H1 (cell line): ENCODE measurements around the gene SP7. TPM values are rescaled to one million over a fixed set of nuclear protein-coding genes. Genes with fewer than 3 reads are reported as not detected.

Experiments used
- EGR1 ChIP-seq: IDR thresholded peaks from 2 replicates; pipeline ENCODE4 v1.6.1; 2011; ENCODE audit warnings: low read depth, low read length, borderline replicate concordance
- TAF7 ChIP-seq: optimal IDR thresholded peaks from 2 replicates; pipeline ENCODE3; 2011; ENCODE audit warnings: low read depth, mild to moderate bottlenecking, inconsistent platforms, low read length, moderate library complexity, borderline replicate concordance
- TBP ChIP-seq: IDR thresholded peaks from 2 replicates; pipeline ENCODE4 v1.6.1; 2011; ENCODE audit warnings: low read depth, low read length, improper control_type of control experiment
- polyA plus RNA-seq, 7 experiments: library from polyadenylated mRNA; depleted of rRNA in 3 of 7; stranded (reverse) in 5 of 7; unstranded in 2 of 7; fragments of >200 nt in 5 of 7; fragments of 200-250 nt in 2 of 7; gene quantifications; 1 replicate in 5 of 7; 2 replicates in 1 of 7; 4 replicates in 1 of 7; pipeline versions ENCODE4 v1.2.1 to v1.2.3, GENCODE V29; 2011 to 2013; ENCODE audit warnings: missing spikeins in 2 of 7, mixed read lengths in 2 of 7
- total RNA-seq: library from RNA; stranded (reverse); fragmentation: NEBNext Ultra II Directional; extraction: Animal tissue kit (Norgen Biotek cat#: 25700); gene quantifications from 2 replicates; pipeline ENCODE4 v1.2.1, GENCODE V29; 2021

SP7 gene
- total and polyA plus RNA-seq, 2 of the 8 experiments (the other 6 are each of a cell fraction or from before 2014, with no cell fraction given), result 0.12 to 0.13 TPM

DNA sequence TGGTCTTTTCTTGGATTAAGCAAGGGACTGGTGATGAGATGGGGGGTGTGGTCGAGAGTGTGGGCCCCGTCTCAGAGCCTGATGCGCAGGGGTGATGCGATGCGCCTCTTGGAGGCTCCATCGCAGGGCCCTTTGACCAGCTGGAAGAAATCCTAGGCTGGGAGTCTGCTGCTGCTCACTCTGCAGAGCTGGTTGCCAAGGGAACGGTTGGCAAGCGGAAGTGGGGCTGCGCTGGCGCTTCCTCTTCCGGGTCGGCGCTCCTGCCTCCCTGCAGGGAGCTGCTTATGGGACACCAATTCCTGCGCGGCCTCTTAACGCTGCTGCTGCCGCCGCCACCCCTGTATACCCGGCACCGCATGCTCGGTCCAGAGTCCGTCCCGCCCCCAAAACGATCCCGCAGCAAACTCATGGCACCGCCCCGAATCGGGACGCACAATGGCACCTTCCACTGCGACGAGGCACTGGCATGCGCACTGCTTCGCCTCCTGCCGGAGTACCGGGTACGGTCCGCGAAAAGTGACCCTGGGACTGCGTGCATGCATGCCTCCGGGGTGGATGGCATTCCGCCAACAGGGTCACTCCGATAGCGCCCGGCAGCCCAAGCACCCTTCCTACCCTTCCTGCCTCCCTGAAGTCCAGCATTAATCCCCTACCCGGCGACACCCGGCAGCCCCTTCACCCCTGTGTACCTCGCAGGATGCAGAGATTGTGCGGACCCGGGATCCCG, 36.5 kb downstream of the SP7 start, which contains the start of gene MYG1 (continued):
- TF ChIP-seq EGR1, result peak; percentile 76; the same call in 1 of the 2 replicates
- TF ChIP-seq TAF7, result no peak
- TF ChIP-seq TBP, result 0 out of 2 replicates have a peak, but pooled peaks have one; percentile 36
- TF ChIP-seq, all 59 proteins: peak for 22
